Upper lobe of right lung (tissue), 1 donor: Measurements from ENCODE around the gene ATG13. TPM values are rescaled to one million over a fixed set of nuclear protein-coding genes. Genes with fewer than 3 reads are reported as not detected.

Experiments used
- ATAC-seq: fragments of 200-7000 bp; cut with Tn5 transposase; one replicate; pipeline ENCODE4 v1.9.1; 2020; ENCODE audit warnings: mild to moderate bottlenecking, moderate library complexity
- DNase-seq: peaks from one replicate; pipeline ENCODE4 v3.0.0-alpha.2; 2020
- H3K27ac ChIP-seq: fragments of 200-600 bp; one replicate; pipeline ENCODE4 v1.8.0; 2022
- H3K27me3 ChIP-seq: fragments of 200-600 bp; one replicate; pipeline ENCODE4 v1.8.0; 2022; ENCODE audit warnings: mild to moderate bottlenecking
- H3K36me3 ChIP-seq: fragments of 200-600 bp; one replicate; pipeline ENCODE4 v1.8.0; 2022
- H3K4me1 ChIP-seq: fragments of 200-600 bp; one replicate; pipeline ENCODE4 v1.8.0; 2022
- H3K4me3 ChIP-seq: fragments of 200-600 bp; one replicate; pipeline ENCODE4 v1.8.0; 2022; ENCODE audit warnings: mild to moderate bottlenecking
- H3K9me3 ChIP-seq: fragments of 200-600 bp; one replicate; pipeline ENCODE4 v1.8.0; 2022
- CTCF ChIP-seq: fragments of 200-600 bp; IDR thresholded peaks from one replicate; pipeline ENCODE4 v1.8.0; 2022; ENCODE audit warnings: antibody characterized with exemption
- intact Hi-C: fragments of 100-400 bp; cut with DNase I; formaldehyde crosslinking; loops from one replicate; pipeline ENCODE4 v1.11.0; 2022
- total RNA-seq: library from RNA; stranded (reverse); fragmentation: NEBNext Ultra II Directional; extraction: Animal tissue kit (Norgen Biotek cat#: 25700); gene quantifications from one replicate; pipeline ENCODE4 v1.2.1, GENCODE V29; 2021
- donor health status: DM: no; HTN: yes; CAD: no; lungs with severe emphysema.

Gene ATG13
- total RNA-seq, 1 donor from 2014 or later, result 61.1 TPM

- H3K4me1 ChIP-seq, result no peaks in the 10 kb centered on the region
- intact Hi-C loops, result no loop called here
- H3K4me3 ChIP-seq, result no peak overlapping the region
- H3K27me3 ChIP-seq, result no peaks in the 10 kb centered on the region
- TF ChIP-seq CTCF, result no peak
- no peak overlapping the region for H3K27ac ChIP-seq
- DNase-seq (peak; percentile 72), ATAC-seq (peak; percentile 62)
- H3K36me3 ChIP-seq, result peaks cover 60% of the 10 kb centered on the region
- H3K9me3 ChIP-seq, result no peaks in the 10 kb centered on the region
Observed at GRCh38 chr11:46633291-46634217, 16.2 kb downstream of the ATG13 start.

- Histone ChIP-seq H3K36me3 (peaks cover 58% of the 10 kb centered on the region), H3K27ac (no peak overlapping the region), H3K9me3 (no peaks in the 10 kb centered on the region), H3K4me3 (no peak overlapping the region), H3K27me3 (no peaks in the 10 kb centered on the region), H3K4me1 (no peaks in the 10 kb centered on the region)
- DNase-seq (no peak), ATAC-seq (no peak)
- TF ChIP-seq CTCF, result no peak
- intact Hi-C loops, result no loop called here
Observed at GRCh38 chr11:46635557-46636139, 18.3 kb downstream of the ATG13 start.

GRCh38 chr11:46637546-46637945 lies 20.2 kb downstream of the ATG13 start:
- ATAC-seq (no peak), DNase-seq (no peak)
- H3K36me3 ChIP-seq, result peaks cover 45% of the 10 kb centered on the region
- no peaks in the 10 kb centered on the region for H3K4me1 ChIP-seq
- no peak overlapping the region for H3K27ac ChIP-seq
- no peak for TF ChIP-seq CTCF
- intact Hi-C loops, result no loop called here
- H3K27me3 ChIP-seq, result no peaks in the 10 kb centered on the region
- H3K4me3 ChIP-seq, result no peak overlapping the region
- no peaks in the 10 kb centered on the region for H3K9me3 ChIP-seq

- TF ChIP-seq CTCF, result no peak
- Histone ChIP-seq H3K9me3 (no peaks in the 10 kb centered on the region), H3K27ac (no peak overlapping the region), H3K4me1 (no peaks in the 10 kb centered on the region), H3K4me3 (no peak overlapping the region), H3K36me3 (peaks cover 47% of the 10 kb centered on the region), H3K27me3 (no peaks in the 10 kb centered on the region)
- no peak for DNase-seq
- no peak for ATAC-seq
- intact Hi-C loops, result no loop called here
Observed at GRCh38 chr11:46639197-46639839, 22.0 kb downstream of the ATG13 start.

- H3K36me3 ChIP-seq, result peaks cover 55% of the 10 kb centered on the region
- no peak overlapping the region for H3K4me3 ChIP-seq
Observed at GRCh38 chr11:46640036-46640788, 22.9 kb downstream of the ATG13 start.

More at GRCh38 chr11:46640036-46640788, 22.9 kb downstream of the ATG13 start:
- no peak for DNase-seq
- no peak for ATAC-seq
- H3K27me3 ChIP-seq, result no peaks in the 10 kb centered on the region
- H3K9me3 ChIP-seq, result no peaks in the 10 kb centered on the region
- no peak overlapping the region for H3K27ac ChIP-seq
- no peaks in the 10 kb centered on the region for H3K4me1 ChIP-seq
- intact Hi-C loops, result no loop called here
- TF ChIP-seq CTCF, result no peak
